ENCODE measurements around the gene ELOB.

The ELOB gene

DNA sequence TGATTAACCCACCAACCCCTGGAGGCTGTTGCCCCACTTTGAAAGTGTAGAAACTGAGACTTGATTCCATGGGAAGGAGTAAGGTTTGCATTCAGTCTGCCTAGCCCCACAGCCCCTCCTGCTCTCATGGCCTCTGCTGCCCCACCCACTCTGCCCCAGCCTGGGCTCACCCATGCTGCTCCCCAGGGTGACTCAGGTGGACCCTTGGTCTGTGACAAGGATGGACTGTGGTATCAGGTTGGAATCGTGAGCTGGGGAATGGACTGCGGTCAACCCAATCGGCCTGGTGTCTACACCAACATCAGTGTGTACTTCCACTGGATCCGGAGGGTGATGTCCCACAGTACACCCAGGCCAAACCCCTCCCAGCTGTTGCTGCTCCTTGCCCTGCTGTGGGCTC lies 27.6 kb upstream of the ELOB start:
- TF ChIP-seq SIN3A (IDR thresholded peaks at IDR 0.05; ENCODE audit: borderline replicate concordance, insufficient read depth, low read length), result no peak
- no peak for TF ChIP-seq TAF1 (IDR thresholded peaks at IDR 0.05; ENCODE audit: borderline replicate concordance, insufficient read depth, low read length)
- no peak for TF ChIP-seq POLR2AphosphoS5 (IDR thresholded peaks at IDR 0.05; ENCODE audit: low read depth, low read length)
- no peak for TF ChIP-seq FOXP2 (optimal IDR thresholded peaks at IDR 0.05; ENCODE audit: borderline replicate concordance, extremely low read depth, extremely low read length, insufficient read depth)
- no peak for TF ChIP-seq REST (IDR thresholded peaks at IDR 0.05; ENCODE audit: insufficient read depth in 1 of 2, low read depth in 2 of 2, low read length in 2 of 2)

DNA sequence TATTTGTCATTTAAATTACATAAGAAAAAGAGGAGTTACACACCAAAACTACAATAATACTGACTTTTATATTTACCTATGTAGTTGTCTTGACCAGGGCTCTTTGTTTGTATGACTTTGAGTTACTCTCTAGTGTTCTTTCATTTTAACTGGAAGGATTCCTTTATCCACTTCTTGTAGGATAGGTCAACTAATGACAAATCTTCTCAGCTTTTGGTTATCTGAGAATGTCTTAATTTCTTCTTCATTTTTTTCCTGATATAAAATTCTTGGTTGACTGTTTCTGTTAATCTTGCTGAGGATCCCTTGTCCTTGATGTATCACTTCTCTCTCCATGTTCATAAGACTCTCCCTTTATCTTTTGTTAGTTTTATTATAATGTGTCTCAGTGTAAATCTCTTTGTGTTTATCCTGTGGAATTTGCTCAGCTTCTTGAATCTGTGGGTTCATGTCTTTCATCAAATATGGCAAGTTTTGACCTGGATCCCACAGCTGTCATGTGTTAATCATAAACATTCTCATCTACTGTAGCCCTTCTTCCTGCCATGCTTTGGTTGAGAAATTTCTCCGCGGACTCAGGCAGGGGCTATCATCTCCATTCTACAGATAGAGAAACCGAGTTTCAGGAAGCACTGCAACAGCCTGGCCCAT lies 26.6 kb upstream of the ELOB start:
- no peak for TF ChIP-seq POLR2AphosphoS5 (IDR thresholded peaks at IDR 0.05; ENCODE audit: low read depth, low read length)
- no peak for TF ChIP-seq FOXP2 (optimal IDR thresholded peaks at IDR 0.05; ENCODE audit: borderline replicate concordance, extremely low read depth, extremely low read length, insufficient read depth)

DNA sequence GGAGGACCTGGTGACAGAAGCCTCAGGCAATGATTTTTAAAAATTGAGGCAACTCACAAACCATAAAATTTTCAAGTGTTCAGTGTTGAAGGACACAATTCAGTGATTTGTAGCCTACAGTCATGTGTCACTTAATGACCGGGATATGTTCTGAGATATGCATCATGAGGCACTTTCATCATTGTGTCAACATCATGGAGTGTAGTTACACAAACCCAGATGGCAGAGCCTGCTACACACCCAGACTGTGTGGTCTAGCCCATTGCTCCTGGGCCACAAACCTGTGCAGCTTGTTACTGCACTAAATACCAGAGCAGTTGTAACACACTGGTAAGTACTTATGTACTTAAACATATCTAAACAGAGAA lies 22.8 kb upstream of the ELOB start:
- TF ChIP-seq FOXP2 (optimal IDR thresholded peaks at IDR 0.05; ENCODE audit: borderline replicate concordance, extremely low read depth, extremely low read length, insufficient read depth), result no peak

DNA sequence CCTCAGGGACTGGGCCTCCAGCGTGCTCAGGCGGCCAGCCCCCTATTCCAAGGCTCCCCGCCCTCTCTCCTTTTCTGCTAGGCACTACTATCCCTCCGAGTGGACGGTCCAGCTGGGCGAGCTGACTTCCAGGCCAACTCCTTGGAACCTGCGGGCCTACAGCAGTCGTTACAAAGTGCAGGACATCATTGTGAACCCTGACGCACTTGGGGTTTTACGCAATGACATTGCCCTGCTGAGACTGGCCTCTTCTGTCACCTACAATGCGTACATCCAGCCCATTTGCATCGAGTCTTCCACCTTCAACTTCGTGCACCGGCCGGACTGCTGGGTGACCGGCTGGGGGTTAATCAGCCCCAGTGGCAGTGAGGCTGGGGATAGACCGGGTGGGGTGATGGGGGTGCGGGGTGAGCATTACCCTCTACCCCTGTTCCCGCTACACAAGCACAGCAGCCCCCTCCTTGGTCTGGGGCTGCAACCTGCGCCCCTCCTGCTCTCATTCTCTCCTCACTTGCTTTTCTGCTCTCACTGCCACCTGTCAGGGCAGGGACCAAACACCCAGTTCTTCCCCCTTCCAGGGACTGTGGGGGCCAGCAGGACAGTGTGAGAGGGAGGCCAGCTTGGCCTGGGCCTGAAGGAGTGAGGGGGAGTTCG lies 22.3 kb upstream of the ELOB start:
- no peak for TF ChIP-seq FOXP2 (optimal IDR thresholded peaks at IDR 0.05; ENCODE audit: borderline replicate concordance, extremely low read depth, extremely low read length, insufficient read depth)
- TF ChIP-seq REST (IDR thresholded peaks at IDR 0.05; ENCODE audit: insufficient read depth in 1 of 2, low read depth in 2 of 2, low read length in 2 of 2), result no peak
- TF ChIP-seq TAF1 (IDR thresholded peaks at IDR 0.05; ENCODE audit: borderline replicate concordance, insufficient read depth, low read length), result no peak

GRCh38 chr16:2798723-2799204 lies 21.7 kb upstream of the ELOB start:
- TF ChIP-seq POLR2AphosphoS5 (IDR thresholded peaks at IDR 0.05; ENCODE audit: low read depth, low read length) (no peak), REST (IDR thresholded peaks at IDR 0.05; ENCODE audit: insufficient read depth in 1 of 2, low read depth in 2 of 2, low read length in 2 of 2) (no peak), TAF1 (IDR thresholded peaks at IDR 0.05; ENCODE audit: borderline replicate concordance, insufficient read depth, low read length) (no peak), SIN3A (IDR thresholded peaks at IDR 0.05; ENCODE audit: borderline replicate concordance, insufficient read depth, low read length) (no peak), FOXP2 (optimal IDR thresholded peaks at IDR 0.05; ENCODE audit: borderline replicate concordance, extremely low read depth, extremely low read length, insufficient read depth) (no peak)

GRCh38 chr16:2795395-2796143 lies 18.5 kb upstream of the ELOB start:
- TF ChIP-seq REST (IDR thresholded peaks at IDR 0.05; ENCODE audit: insufficient read depth in 1 of 2, low read depth in 2 of 2, low read length in 2 of 2), result no peak
- no peak for TF ChIP-seq FOXP2 (optimal IDR thresholded peaks at IDR 0.05; ENCODE audit: borderline replicate concordance, extremely low read depth, extremely low read length, insufficient read depth)
- TF ChIP-seq POLR2AphosphoS5 (IDR thresholded peaks at IDR 0.05; ENCODE audit: low read depth, low read length), result no peak
- TF ChIP-seq SIN3A (IDR thresholded peaks at IDR 0.05; ENCODE audit: borderline replicate concordance, insufficient read depth, low read length), result no peak
- no peak for TF ChIP-seq TAF1 (IDR thresholded peaks at IDR 0.05; ENCODE audit: borderline replicate concordance, insufficient read depth, low read length)
